Right lobe of liver (tissue), 6 donors: ENCODE results near the gene MARK2. TPM values are rescaled to one million over a fixed set of nuclear protein-coding genes. Genes with fewer than 3 reads are reported as not detected.

Experiments
- ATAC-seq, 4 donors: fragments of 200-7000 bp; cut with Tn5 transposase; one replicate each; pipeline ENCODE4 v1.9.1; 2020; ENCODE audit warnings: mild to moderate bottlenecking in 4 of 4, moderate library complexity in 4 of 4
- DNase-seq, 3 donors: peaks; one replicate each; pipeline ENCODE4 v3.0.0-alpha.2; 2020
- H3K27ac ChIP-seq, 3 donors: fragments of 200-600 bp; one replicate each; pipeline ENCODE4 v1.8.0; 2022
- H3K27me3 ChIP-seq, 2 donors: fragments of 200-600 bp; one replicate each; pipeline ENCODE4 v1.8.0; 2022
- H3K36me3 ChIP-seq, 4 donors: fragments of 200-600 bp; sonication (generic) in 1 of 4; one replicate each; pipeline versions ENCODE4 v1.5.1 to v1.8.0; 2017 to 2022; ENCODE audit warnings: control low read depth in 1 of 4
- H3K4me1 ChIP-seq, 4 donors: fragments of 200-600 bp; sonication (generic) in 1 of 4; one replicate each; pipeline versions ENCODE4 v1.5.1 to v1.8.0; 2017 to 2022; ENCODE audit warnings: control low read depth in 1 of 4
- H3K4me3 ChIP-seq, 3 donors: fragments of 200-600 bp; one replicate each; pipeline ENCODE4 v1.8.0; 2022
- H3K9me3 ChIP-seq, 4 donors: fragments of 200-600 bp; sonication (generic) in 1 of 4; one replicate each; pipeline versions ENCODE4 v1.5.1 to v1.8.0; 2017 to 2022; ENCODE audit warnings: control low read depth in 1 of 4
- POLR2A ChIP-seq: fragments of 450-650 bp; IDR thresholded peaks from one replicate; pipeline ENCODE4 v1.6.1; 2017; ENCODE audit warnings: antibody characterized with exemption, mild to moderate bottlenecking
- WGBS: methylation state at CpG from one replicate; pipeline ENCODE4 v1.1.6; 2018; ENCODE audit warnings: low coverage, low lambda C conversion rate; ENCODE audit not compliant: insufficient coverage; ENCODE audit errors: missing lambda C conversion rate; 5-methylcytosine and 5-hydroxymethylcytosine counted together
- intact Hi-C, 2 donors: fragments of 100-400 bp; cut with DNase I; formaldehyde crosslinking; loops; one replicate each; pipeline versions ENCODE4 v1.11.2 to v1.14.1; 2022
- total RNA-seq, 6 experiments: library from RNA; depleted of rRNA in 2 of 6; stranded (reverse); fragments of >200 nt in 2 of 6; fragmentation: NEBNext Ultra II Directional in 3 of 6; extraction: Animal tissue kit (Norgen Biotek cat#: 25700) in 3 of 6; gene quantifications; one replicate each; pipeline versions ENCODE4 v1.1.0 to v1.2.4, GENCODE V29; 2016 to 2023
- TF ChIP-seq, protein P1 (sequence below), 4 donors: fragments of 200-600 bp in 3 of 4; fragments of 450-650 bp in 1 of 4; IDR thresholded peaks; one replicate each; pipeline versions ENCODE4 v1.5.1 to v1.8.0; 2016 to 2022; ENCODE audit warnings: antibody characterized with exemption in 4 of 4, mild to moderate bottlenecking in 2 of 4
- donor health status: DM: no; HTN: yes; CAD: no.
- donor health status: DM: no; HTN: no; CAD: no.
- donor health status: DM: no; HTN: no; CAD: no.
- donor health status: DM: no; HTN: yes; CAD: no.
- donor health status: DM: no; HTN: yes; CAD: no.

MARK2 gene
- total RNA-seq, 6 experiments from 2014 or later: 10.6 to 14.8 (median 12.2) TPM

GRCh38 chr11:63884196-63884932, 45.5 kb downstream of the MARK2 start:
- Histone ChIP-seq H3K27me3 (no peaks in the 10 kb centered on the region), H3K4me3 (no peak overlapping the region), H3K27ac (no peak overlapping the region), H3K9me3 (no peaks in the 10 kb centered on the region), H3K4me1 (peaks cover 0 to 24% (median 4%) of the 10 kb centered on the region in 4 donors), H3K36me3 (no peaks in the 10 kb centered on the region)
- intact Hi-C loops: no loop called here
- TF ChIP-seq, protein P1, sequence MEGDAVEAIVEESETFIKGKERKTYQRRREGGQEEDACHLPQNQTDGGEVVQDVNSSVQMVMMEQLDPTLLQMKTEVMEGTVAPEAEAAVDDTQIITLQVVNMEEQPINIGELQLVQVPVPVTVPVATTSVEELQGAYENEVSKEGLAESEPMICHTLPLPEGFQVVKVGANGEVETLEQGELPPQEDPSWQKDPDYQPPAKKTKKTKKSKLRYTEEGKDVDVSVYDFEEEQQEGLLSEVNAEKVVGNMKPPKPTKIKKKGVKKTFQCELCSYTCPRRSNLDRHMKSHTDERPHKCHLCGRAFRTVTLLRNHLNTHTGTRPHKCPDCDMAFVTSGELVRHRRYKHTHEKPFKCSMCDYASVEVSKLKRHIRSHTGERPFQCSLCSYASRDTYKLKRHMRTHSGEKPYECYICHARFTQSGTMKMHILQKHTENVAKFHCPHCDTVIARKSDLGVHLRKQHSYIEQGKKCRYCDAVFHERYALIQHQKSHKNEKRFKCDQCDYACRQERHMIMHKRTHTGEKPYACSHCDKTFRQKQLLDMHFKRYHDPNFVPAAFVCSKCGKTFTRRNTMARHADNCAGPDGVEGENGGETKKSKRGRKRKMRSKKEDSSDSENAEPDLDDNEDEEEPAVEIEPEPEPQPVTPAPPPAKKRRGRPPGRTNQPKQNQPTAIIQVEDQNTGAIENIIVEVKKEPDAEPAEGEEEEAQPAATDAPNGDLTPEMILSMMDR (IDR thresholded peaks at IDR 0.05): no peak
- no peak for TF ChIP-seq POLR2A
- DNase-seq: no peak
- ATAC-seq: no peak
- 92% methylated on average over 3 of the region's 4 CpGs for WGBS

GRCh38 chr11:63887386-63887999, 48.6 kb downstream of the MARK2 start:
- H3K4me3 ChIP-seq: no peak overlapping the region
- no peaks in the 10 kb centered on the region for H3K36me3 ChIP-seq
- intact Hi-C loops: no loop called here
- no peaks in the 10 kb centered on the region for H3K9me3 ChIP-seq
- peaks cover 0 to 39% (median 10%) of the 10 kb centered on the region in 4 donors for H3K4me1 ChIP-seq
- no peaks in the 10 kb centered on the region for H3K27me3 ChIP-seq
- DNase-seq (no peak), ATAC-seq (no peak)
- TF ChIP-seq, protein P1 (IDR thresholded peaks at IDR 0.05): no peak
- TF ChIP-seq POLR2A: no peak
- 55% methylated on average over 6 of the region's 6 CpGs for WGBS
- peak overlapping the region in 2 of 3 donors; percentile 87 to 89 for H3K27ac ChIP-seq

GRCh38 chr11:63888170-63889086, 49.5 kb downstream of the MARK2 start:
- ATAC-seq (peak; percentile 79 to 87 (median 84)), DNase-seq (peak; percentile 76 to 84 (median 82))
- intact Hi-C loops: no loop called here
- Histone ChIP-seq H3K4me3 (peak overlapping the region; percentile 24 to 61 (median 56)), H3K4me1 (peaks cover 0 to 39% (median 10%) of the 10 kb centered on the region in 4 donors), H3K36me3 (no peaks in the 10 kb centered on the region), H3K27ac (peak overlapping the region; percentile 63 to 89 (median 87)), H3K9me3 (no peaks in the 10 kb centered on the region), H3K27me3 (no peaks in the 10 kb centered on the region)
- TF ChIP-seq POLR2A: no peak
- TF ChIP-seq, protein P1 (IDR thresholded peaks at IDR 0.05): no peak
- WGBS: 4% methylated on average over 21 of the region's 25 CpGs

GRCh38 chr11:63889344-63889743, 50.4 kb downstream of the MARK2 start:
- intact Hi-C loops: no loop called here
- Histone ChIP-seq H3K36me3 (no peaks in the 10 kb centered on the region), H3K9me3 (no peaks in the 10 kb centered on the region), H3K27me3 (no peaks in the 10 kb centered on the region), H3K4me3 (peak overlapping the region; percentile 24 to 61 (median 56)), H3K4me1 (peaks cover 0 to 39% (median 10%) of the 10 kb centered on the region in 4 donors), H3K27ac (peak overlapping the region in 2 of 3 donors; percentile 63 to 89)
- 17% methylated on average over 3 of the region's 6 CpGs for WGBS
- DNase-seq: peak in 1 of 3 donors; percentile 48
- ATAC-seq: peak in 2 of 4 donors; percentile 15 to 44
- TF ChIP-seq, protein P1 (IDR thresholded peaks at IDR 0.05): no peak
- no peak for TF ChIP-seq POLR2A
